ENCODE measurements around the gene C5orf22.
"Not testable (repeated sequence)": the region's sequence is repeated elsewhere in the genome, so short reads cannot be mapped to it uniquely, and the experiment has no call there.

C5orf22 gene

GRCh38 chr5:31598640-31599611, 66.8 kb downstream of the C5orf22 start:
- Histone ChIP-seq H3K27ac (no peak overlapping the region), H3K27me3 (no peaks in the 10 kb centered on the region), H3K4me1 (no peaks in the 10 kb centered on the region), H3K36me3 (no peaks in the 10 kb centered on the region), H3K4me2 (no peak overlapping the region), H3K4me3 (no peak overlapping the region), H3K9ac (no peak overlapping the region), H4K20me1 (no peaks in the 10 kb centered on the region), H3K9me3 (no peaks in the 10 kb centered on the region)
- no peak for TF ChIP-seq Cebpa-rat (IDR thresholded peaks at IDR 0.05)

DNA sequence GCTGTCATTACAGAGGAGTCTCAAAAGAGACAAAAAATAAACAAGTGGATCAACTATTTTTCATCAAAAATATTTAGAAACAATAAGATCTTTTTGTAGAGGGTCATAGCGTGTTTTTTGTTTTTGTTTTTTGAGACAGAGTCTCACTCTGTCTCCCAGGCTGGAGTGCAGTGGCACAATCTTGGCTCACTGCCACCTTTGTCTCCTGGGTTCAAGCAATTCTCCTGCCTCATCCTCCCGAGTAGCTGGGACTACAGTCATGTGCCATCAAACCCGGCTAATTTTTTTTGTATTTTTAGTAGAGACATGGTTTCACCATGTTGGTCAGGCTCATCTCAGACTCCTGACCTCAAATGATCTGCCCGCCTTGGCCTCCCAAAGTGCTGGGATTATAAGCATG, 70.2 kb downstream of the C5orf22 start:
- not testable (repeated sequence) for H3K27me3 ChIP-seq, H4K20me1 ChIP-seq, H3K4me3 ChIP-seq, H3K36me3 ChIP-seq, H3K4me2 ChIP-seq, H3K27ac ChIP-seq, H3K9ac ChIP-seq, H3K4me1 ChIP-seq, H3K9me3 ChIP-seq

- no peaks in the 10 kb centered on the region for H3K4me1 ChIP-seq
- H3K27me3 ChIP-seq: no peaks in the 10 kb centered on the region
These were observed 72.1 kb downstream of the C5orf22 start for GRCh38 chr5:31604240-31604639.

GRCh38 chr5:31604644-31605043, 72.5 kb downstream of the C5orf22 start:
- Histone ChIP-seq H3K27ac (no peak overlapping the region), H3K4me1 (no peaks in the 10 kb centered on the region), H3K9me3 (no peaks in the 10 kb centered on the region; the same call in 1 of the 2 replicates), H3K36me3 (no peaks in the 10 kb centered on the region), H3K27me3 (no peaks in the 10 kb centered on the region), H4K20me1 (no peaks in the 10 kb centered on the region), H3K9ac (no peak overlapping the region), H3K4me2 (no peak overlapping the region), H3K4me3 (no peak overlapping the region)
- no peak for TF ChIP-seq Cebpa-rat (IDR thresholded peaks at IDR 0.05)

More at GRCh38 chr5:31604240-31604639, 72.1 kb downstream of the C5orf22 start:
- Histone ChIP-seq H4K20me1 (no peaks in the 10 kb centered on the region), H3K27ac (no peak overlapping the region), H3K36me3 (no peaks in the 10 kb centered on the region), H3K4me3 (no peak overlapping the region), H3K9ac (no peak overlapping the region), H3K9me3 (no peaks in the 10 kb centered on the region; the same call in 1 of the 2 replicates), H3K4me2 (no peak overlapping the region)
- TF ChIP-seq Cebpa-rat (IDR thresholded peaks at IDR 0.05): no peak
